HG03520 (cell line): ENCODE results near the gene TEX36.
"Not testable (repeated sequence)": the region's sequence is repeated elsewhere in the genome, so short reads cannot be mapped to it uniquely, and the experiment has no call there.

Experiments
- ATAC-seq: cut with Tn5 transposase; IDR thresholded peaks from one replicate; pipeline ENCODE4 v1.9.1; 2021; ENCODE audit warnings: mild to moderate bottlenecking, moderate library complexity; ENCODE audit not compliant: unreplicated experiment

Gene TEX36

DNA sequence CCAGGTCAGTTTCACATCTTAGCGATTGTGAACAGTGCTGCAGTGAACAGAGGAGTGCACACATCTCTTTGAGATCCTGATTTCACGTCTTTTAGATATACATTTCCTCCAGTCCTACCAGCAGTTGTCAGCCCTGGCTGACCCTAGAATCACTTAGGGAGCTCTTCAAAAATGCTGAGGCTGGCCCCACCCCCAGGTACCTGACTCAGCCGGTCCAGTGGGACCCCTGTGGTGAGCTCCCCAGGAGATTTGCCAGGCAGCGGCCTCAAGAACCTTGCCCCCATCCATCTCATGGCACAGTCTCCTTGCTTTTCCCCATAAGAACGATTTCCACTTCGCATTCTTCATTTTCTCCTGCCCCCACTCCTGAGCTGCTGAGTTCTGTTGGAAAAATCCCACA is 45.5 kb downstream of the TEX36 start:
- ATAC-seq: no peak

DNA sequence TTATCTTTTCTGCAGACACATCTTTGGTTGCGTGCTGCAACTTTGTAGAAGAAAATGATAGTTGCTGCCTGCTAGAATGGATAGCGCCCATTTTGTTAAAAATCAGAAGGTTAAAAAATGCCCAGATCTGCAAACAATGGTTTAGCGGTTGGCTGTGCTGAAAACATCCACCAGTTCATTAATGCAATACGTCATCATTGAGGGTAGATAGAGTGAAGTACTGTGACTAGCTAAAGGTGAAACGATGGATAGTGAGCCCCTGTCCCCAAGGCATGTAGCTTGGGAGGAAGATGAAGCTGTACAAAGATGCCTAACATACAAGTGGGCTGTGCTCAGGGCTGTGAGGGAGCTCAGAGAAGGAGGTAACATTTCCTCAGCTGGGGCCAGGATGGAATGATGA is 48.4 kb downstream of the TEX36 start:
- ATAC-seq: no peak

- ATAC-seq: no peak
These were observed 49.4 kb downstream of the TEX36 start for GRCh38 chr10:125633517-125633999.

GRCh38 chr10:125631806-125632205 is 51.2 kb downstream of the TEX36 start:
- ATAC-seq: no peak

- ATAC-seq: no peak
These were observed 53.1 kb downstream of the TEX36 start for GRCh38 chr10:125629758-125630376.

DNA sequence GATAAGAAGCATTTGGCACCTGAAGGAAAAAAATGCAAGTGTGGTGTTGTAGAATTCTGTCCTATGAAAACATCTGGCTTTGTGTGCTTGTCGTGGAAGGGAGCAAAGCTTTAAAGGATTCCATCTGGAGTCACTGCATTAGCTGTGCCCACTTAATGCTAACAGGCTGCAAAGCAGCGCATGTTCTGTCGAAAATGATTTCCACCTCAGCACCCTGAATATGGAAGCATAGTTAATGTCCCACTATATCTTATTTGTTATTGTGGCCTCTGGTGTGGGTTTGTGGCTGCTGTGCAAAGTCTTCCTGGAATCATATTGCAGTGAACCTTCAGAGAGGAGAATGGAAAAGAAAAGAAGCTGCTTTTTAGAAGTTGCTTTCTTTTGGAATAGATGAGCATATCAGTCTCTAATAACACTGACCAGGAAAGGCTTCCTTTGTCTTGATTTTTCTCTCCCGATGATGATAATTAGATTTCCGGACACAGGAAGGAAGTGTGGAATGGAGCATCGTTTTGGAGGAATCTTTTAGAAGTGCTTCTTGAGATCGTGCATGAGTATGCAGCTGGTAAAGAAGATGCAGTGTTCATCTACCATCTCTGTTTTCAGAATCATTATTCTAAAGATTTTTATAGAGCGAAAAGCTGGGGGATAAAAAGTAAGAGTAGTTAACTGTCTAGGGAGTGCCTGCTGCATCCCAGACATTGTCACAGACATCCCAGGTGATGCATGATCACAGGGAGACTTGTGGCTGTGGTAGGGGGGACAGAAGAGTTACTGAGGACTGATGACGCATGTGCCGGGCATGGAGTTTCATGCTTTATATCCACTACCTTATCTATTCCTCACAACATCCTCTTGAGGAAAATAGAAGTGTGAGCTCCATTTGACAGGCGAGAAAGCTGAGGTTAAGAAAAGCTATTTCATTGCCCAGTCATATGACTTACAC is 54.6 kb downstream of the TEX36 start:
- no peak for ATAC-seq

DNA sequence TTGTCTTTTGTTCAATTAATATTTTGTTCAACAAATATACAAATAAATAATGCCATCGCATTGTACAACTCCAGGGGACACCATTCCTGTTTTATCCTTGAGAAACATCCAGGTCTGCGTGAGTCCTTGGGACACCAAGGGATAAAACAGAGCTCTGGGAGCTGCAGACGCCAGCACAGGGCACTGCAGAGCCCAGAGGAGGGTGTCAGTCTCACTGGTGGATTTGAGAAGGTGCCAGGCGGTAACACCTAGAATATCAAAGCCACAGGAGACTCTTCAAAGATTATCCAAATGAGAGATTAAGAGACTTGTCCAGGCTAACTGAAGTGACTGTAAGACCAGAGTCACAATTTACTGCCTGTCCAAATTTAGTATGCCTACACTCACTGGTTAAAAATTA is 55.3 kb downstream of the TEX36 start:
- ATAC-seq: no peak

GRCh38 chr10:125626671-125627070 is 56.3 kb downstream of the TEX36 start:
- ATAC-seq: no peak

DNA sequence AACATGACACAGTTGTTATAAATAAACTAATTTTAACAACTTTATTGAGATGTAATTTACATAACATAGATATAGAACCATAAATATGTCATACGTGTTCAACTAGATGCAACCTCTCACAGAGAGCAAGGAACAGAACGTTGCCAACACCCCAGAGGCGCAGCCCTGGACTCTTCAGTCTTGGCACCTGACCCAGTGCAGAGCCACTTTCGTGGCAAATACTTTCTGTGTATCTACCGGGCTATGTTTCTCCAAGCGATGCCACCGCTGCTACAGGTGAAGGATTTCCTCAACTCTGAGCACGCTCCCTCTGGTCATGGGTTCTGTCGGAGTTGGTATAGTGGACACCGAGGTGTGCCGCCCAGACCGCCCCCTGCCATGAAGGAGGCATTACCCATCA is 57.4 kb downstream of the TEX36 start:
- ATAC-seq: no peak

GRCh38 chr10:125624800-125625199 is 58.2 kb downstream of the TEX36 start:
- ATAC-seq: no peak

DNA sequence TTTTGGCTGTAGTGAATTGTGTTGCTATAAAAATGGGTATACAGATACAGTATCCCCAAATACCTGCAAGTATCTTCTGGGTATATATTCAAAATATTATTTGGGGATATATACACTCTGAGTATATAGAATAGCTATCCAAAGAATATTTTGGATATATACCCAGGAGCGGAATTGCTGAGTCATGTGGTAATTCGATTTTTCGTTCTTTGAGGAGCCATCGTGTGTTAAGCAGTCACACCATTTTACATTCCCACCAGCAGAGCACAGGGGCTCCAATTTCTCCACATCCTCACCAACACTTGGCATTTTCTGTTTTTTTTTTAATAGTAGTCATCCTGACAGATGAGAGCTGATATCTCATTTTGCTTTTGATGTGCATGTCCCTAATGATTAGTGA is 61.9 kb downstream of the TEX36 start:
- no peak for ATAC-seq

GRCh38 chr10:125620401-125620800 is 62.6 kb downstream of the TEX36 start:
- no peak for ATAC-seq

DNA sequence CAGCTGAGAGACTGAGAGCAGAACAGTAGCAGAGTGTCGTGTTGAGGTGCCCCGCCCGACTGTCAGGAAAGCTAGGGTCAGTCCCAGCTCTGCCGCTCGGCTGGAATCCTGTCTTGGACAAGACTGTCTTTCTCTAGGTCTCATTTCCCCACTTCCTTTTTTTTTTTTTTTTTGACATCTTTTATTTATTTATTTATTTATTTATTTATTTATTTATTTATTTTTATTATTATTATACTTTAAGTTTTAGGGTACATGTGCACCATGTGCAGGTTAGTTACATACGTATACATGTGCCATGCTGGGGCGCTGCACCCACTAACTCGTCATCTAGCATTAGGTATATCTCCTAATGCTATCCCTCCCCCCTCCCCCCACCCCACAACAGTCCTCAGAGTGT is 69.9 kb downstream of the TEX36 start:
- ATAC-seq: not testable (repeated sequence)

- no peak for ATAC-seq
These were observed 71.2 kb downstream of the TEX36 start for GRCh38 chr10:125611756-125612155.

DNA sequence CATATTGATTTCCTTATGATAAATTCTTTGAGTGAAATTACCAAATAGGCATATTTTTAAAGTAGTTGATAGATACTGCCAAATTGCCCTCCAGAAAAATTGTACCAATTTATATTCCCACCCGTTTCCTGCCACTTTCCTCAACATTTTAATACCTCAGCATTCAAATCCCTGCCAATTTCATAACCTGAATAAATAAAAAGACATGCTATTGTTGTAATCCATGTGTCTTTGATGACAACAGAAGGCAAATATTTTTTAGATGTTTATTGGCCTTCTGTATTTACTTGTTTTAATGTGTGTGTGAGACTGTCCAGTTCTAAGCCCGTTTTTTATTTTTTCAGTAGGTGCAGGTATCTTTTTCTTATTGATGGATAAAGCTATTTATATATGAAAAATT is 71.7 kb downstream of the TEX36 start:
- ATAC-seq: no peak

DNA sequence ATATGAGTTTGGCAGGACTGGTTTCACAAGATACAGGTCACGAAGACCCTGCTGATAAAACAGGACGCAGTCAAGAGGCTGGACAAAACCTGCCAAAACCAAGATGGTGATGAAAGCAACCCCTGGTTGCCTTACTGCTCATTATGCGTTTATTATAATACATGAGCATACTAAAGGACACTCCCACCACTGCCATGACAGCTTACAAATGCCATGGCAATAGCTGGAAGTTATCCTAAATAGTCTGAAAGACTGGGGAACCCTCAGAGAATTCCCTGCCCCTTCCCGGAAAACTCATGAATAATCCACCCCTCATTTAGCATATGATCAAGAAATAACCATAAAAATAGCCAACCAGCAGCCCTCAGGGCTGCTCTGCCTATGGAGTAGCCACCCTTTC is 73.1 kb downstream of the TEX36 start:
- no peak for ATAC-seq

DNA sequence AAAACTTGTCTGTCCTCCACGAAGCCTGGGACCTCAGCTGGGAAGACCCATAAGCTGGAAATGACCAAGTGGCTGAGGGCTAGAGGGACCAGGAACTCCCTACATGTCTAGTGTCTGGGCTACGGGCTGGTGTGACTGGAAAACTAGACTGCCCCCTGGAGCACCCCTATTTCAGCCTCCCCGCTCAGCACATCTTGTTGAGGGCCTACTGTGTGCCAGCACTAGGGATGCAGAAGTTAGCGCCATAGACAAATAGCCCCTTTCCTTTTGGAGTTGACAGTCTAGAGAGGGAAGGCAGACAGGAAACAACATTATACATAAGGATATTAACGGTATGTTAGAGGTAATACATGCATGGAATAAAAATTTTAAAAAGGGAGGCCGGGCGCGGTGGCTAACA is 74.5 kb downstream of the TEX36 start:
- ATAC-seq: no peak

DNA sequence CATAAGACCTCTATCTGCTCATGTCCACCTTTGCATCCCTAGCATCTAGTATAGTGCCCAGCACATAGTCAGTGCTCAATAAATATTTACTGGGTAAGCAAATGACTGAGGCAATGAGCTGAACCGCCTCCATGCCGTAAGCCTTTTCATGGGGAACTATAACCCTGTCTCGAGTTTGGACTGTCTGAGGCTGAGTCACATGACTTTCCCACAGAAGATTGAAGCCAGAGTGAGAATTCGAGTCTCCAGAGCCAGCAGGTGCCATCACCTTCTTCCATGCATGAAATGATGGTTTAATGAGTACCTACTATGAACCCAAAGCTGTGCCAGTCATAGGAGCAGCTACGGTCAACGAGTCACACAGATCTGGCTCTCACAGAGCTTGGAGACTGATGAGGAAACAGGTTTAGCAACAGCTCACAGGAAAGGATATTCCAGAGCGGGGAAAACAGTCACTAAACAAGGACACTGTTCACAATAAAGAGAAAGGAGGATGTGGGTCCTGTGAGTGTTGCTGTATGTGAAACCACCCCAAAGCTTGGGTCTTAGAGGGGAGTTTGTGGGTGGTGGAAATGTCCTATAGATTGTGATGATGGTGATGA is 75.2 kb downstream of the TEX36 start:
- ATAC-seq: no peak

DNA sequence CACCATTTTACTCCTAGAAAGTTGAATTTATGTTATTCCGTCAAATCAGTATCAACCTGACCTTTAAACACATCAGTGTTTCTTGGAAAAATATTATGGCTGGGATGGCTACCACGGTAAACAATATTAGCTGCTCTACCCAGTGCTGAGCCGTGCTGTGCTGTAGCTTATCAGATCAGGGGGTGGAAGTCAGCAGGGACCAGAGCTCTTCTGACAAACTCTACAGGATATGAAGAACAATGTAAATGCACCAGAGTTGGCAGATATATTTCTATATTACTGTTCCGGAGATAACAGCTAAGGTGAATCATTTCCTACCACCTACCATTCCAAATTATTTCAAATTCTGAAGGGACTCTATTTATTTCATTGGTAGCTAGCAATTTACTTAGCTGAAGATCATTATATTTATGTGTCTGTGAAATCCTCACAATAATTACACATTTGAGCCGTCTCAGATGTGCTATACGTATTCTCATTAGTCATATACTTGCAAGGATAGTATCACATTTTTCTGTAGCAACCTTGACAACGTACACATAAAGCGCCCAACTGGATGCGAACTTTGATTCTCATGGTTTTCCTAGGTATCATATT is 76.5 kb downstream of the TEX36 start:
- ATAC-seq: no peak
